ENCODE measurements around the gene MGAT3.

MGAT3 gene

DNA sequence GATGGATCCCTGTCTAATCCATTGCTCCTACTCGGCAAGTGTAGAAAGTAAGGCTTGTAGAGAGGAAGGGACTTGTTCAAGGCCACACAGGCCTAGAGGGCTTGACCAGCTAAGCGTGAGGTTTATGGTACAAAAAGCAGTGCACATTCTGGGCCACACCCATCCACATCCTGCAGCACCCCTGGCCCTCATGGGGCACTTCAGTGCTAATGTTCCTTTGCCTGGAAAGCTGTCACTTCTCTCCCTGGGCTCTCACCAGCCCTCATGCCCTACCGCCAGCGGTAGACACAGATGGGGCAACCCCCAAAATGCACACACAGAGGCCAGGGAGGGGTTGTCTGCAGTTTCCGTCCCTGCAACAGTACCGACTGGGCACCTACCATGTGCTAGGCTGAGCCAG is 7.1 kb upstream of the MGAT3 start:
- Histone ChIP-seq H3K4me1 (ENCODE audit: low read length) (peaks cover 48% of the 10 kb centered on the region), H3K9ac (ENCODE audit: low read length) (peak overlapping the region; percentile 15; the same call in 1 of the 2 replicates), H3K27ac (ENCODE audit: low read length) (no peak overlapping the region), H3K4me3 (ENCODE audit: low read length) (no peak overlapping the region), H2AFZ (ENCODE audit: low read length) (no peak overlapping the region), H3F3A (ENCODE audit: insufficient read depth, low read length) (peaks cover 33% of the 10 kb centered on the region), H3K4me2 (ENCODE audit: low read depth, low read length) (peak overlapping the region; percentile 100; the same call in 1 of the 2 replicates), H4K20me1 (ENCODE audit: insufficient read depth, low read length) (no peaks in the 10 kb centered on the region), H3K36me3 (replicated peaks; ENCODE audit: insufficient read depth, low read length) (no peaks in the 10 kb centered on the region; the same call in 1 of the 2 replicates), H3K79me2 (ENCODE audit: low read length) (peaks cover 70% of the 10 kb centered on the region), H3K9me2 (replicated peaks; ENCODE audit: insufficient read depth, low read length) (no peaks in the 10 kb centered on the region), H3K27me3 (replicated peaks; ENCODE audit: insufficient read depth, low read length) (no peaks in the 10 kb centered on the region), H3K9me3 (replicated peaks; ENCODE audit: insufficient read depth, low read length) (no peaks in the 10 kb centered on the region)
- TF ChIP-seq, protein P1, sequence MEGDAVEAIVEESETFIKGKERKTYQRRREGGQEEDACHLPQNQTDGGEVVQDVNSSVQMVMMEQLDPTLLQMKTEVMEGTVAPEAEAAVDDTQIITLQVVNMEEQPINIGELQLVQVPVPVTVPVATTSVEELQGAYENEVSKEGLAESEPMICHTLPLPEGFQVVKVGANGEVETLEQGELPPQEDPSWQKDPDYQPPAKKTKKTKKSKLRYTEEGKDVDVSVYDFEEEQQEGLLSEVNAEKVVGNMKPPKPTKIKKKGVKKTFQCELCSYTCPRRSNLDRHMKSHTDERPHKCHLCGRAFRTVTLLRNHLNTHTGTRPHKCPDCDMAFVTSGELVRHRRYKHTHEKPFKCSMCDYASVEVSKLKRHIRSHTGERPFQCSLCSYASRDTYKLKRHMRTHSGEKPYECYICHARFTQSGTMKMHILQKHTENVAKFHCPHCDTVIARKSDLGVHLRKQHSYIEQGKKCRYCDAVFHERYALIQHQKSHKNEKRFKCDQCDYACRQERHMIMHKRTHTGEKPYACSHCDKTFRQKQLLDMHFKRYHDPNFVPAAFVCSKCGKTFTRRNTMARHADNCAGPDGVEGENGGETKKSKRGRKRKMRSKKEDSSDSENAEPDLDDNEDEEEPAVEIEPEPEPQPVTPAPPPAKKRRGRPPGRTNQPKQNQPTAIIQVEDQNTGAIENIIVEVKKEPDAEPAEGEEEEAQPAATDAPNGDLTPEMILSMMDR (IDR thresholded peaks at IDR 0.05; ENCODE audit: low read length) = no peak
- TF ChIP-seq EZH2 (optimal IDR thresholded peaks at IDR 0.05; ENCODE audit: low read depth, low read length) = no peak
- no peak for TF ChIP-seq EZH2phosphoT487 (IDR thresholded peaks at IDR 0.05; ENCODE audit: low read length)
- DNase-seq = no peak

DNA sequence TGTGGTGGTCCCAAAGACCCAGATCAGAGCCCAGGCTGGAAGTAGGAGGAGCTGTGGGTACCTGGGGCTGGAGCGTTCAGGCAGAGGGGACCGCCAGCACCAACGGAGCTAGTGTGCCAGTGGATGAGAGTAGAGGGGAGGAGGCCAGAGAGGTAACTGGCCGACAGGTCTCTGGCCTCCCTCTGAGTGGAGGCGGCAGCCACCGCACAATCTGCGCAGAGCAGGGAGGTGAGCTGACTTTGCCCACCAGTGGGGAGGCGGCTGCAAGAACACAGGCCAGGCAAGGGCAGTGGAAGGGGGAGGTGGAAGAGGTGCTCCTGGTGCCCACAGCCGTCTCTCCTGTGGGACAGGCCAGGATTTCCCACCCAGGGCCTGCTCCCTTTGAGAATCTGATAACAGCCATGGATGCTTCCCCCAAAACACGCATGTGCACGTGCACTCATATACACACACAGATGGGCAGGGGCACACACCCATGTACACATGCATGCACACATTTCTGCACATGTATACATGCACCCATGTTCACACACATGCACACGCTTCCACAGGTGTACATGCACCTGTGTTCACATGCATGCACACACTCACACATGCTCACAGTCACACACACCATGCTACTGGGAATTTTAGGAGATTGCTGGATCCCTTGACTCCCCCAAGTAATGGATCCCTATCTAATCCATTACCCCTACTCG is 6.4 kb upstream of the MGAT3 start:
- no peak overlapping the region for H3K27ac ChIP-seq (ENCODE audit: low read length)
- peak overlapping the region; percentile 100; the same call in 1 of the 2 replicates for H3K4me2 ChIP-seq (ENCODE audit: low read depth, low read length)
- no peaks in the 10 kb centered on the region for H4K20me1 ChIP-seq (ENCODE audit: insufficient read depth, low read length)
- H3K4me1 ChIP-seq (ENCODE audit: low read length) = peaks cover 41% of the 10 kb centered on the region
- H2AFZ ChIP-seq (ENCODE audit: low read length) = no peak overlapping the region
- peaks cover 77% of the 10 kb centered on the region for H3K79me2 ChIP-seq (ENCODE audit: low read length)
- no peak for DNase-seq
- H3K9me3 ChIP-seq (replicated peaks; ENCODE audit: insufficient read depth, low read length) = no peaks in the 10 kb centered on the region
- no peaks in the 10 kb centered on the region for H3K27me3 ChIP-seq (replicated peaks; ENCODE audit: insufficient read depth, low read length)
- no peak for TF ChIP-seq EZH2phosphoT487 (IDR thresholded peaks at IDR 0.05; ENCODE audit: low read length)
- TF ChIP-seq, protein P1 (IDR thresholded peaks at IDR 0.05; ENCODE audit: low read length) = no peak
- no peak for TF ChIP-seq EZH2 (optimal IDR thresholded peaks at IDR 0.05; ENCODE audit: low read depth, low read length)
- no peak overlapping the region for H3K4me3 ChIP-seq (ENCODE audit: low read length)
- peaks cover 31% of the 10 kb centered on the region for H3F3A ChIP-seq (ENCODE audit: insufficient read depth, low read length)
- H3K36me3 ChIP-seq (replicated peaks; ENCODE audit: insufficient read depth, low read length) = no peaks in the 10 kb centered on the region; the same call in 1 of the 2 replicates
- H3K9ac ChIP-seq (ENCODE audit: low read length) = no peak overlapping the region
- no peaks in the 10 kb centered on the region for H3K9me2 ChIP-seq (replicated peaks; ENCODE audit: insufficient read depth, low read length)

DNA sequence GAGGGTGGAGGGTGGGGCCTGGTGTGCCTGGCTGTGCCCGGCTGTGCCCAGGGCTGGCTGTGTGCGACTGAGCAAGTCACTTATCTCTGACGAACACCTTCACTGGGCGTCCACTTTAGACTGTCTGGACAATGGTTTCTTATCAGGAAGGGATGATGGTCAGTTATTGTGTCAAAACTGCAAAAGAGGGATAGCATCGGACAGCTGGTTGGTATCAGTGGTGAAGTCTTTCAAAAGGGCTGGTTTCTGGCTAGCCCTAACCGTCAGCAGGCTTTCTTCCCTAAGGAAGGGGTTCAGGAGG is 4.1 kb upstream of the MGAT3 start:
- H3K4me1 ChIP-seq (ENCODE audit: low read length) = peaks cover 25% of the 10 kb centered on the region

More for the DNA sequence above, 4.1 kb upstream of the MGAT3 start:
- H3K4me2 ChIP-seq (ENCODE audit: low read depth, low read length) = no peak overlapping the region
- H3K27ac ChIP-seq (ENCODE audit: low read length) = no peak overlapping the region
- H3K79me2 ChIP-seq (ENCODE audit: low read length) = peaks cover 89% of the 10 kb centered on the region
- H4K20me1 ChIP-seq (ENCODE audit: insufficient read depth, low read length) = no peaks in the 10 kb centered on the region
- no peak for TF ChIP-seq EZH2 (optimal IDR thresholded peaks at IDR 0.05; ENCODE audit: low read depth, low read length)
- TF ChIP-seq, protein P1 (IDR thresholded peaks at IDR 0.05; ENCODE audit: low read length) = no peak
- TF ChIP-seq EZH2phosphoT487 (IDR thresholded peaks at IDR 0.05; ENCODE audit: low read length) = no peak
- DNase-seq = no peak
- no peaks in the 10 kb centered on the region for H3K27me3 ChIP-seq (replicated peaks; ENCODE audit: insufficient read depth, low read length)
- peaks cover 8% of the 10 kb centered on the region for H3F3A ChIP-seq (ENCODE audit: insufficient read depth, low read length)
- peaks cover 3% of the 10 kb centered on the region; the same call in 1 of the 2 replicates for H3K36me3 ChIP-seq (replicated peaks; ENCODE audit: insufficient read depth, low read length)
- H2AFZ ChIP-seq (ENCODE audit: low read length) = no peak overlapping the region
- H3K9ac ChIP-seq (ENCODE audit: low read length) = no peak overlapping the region
- no peak overlapping the region for H3K4me3 ChIP-seq (ENCODE audit: low read length)
- H3K9me2 ChIP-seq (replicated peaks; ENCODE audit: insufficient read depth, low read length) = no peaks in the 10 kb centered on the region
- H3K9me3 ChIP-seq (replicated peaks; ENCODE audit: insufficient read depth, low read length) = no peaks in the 10 kb centered on the region

Data from MM.1S (cell line).